Osteoblast (primary cell): ENCODE measurements around the gene NPDC1. TPM values are rescaled to one million over a fixed set of nuclear protein-coding genes. Genes with fewer than 3 reads are reported as not detected.
A peak's percentile ranks its signal among the peaks of the same experiment; 100 is the strongest.

Experiments
- DNase-seq: peaks from one replicate; pipeline ENCODE4 v3.0.0; 2011; ENCODE audit warnings: low spot score, mixed read lengths; ENCODE audit not compliant: insufficient read length; ENCODE audit errors: missing footprints
- H2AFZ ChIP-seq: 2 replicates; pipeline ENCODE4 v1.6.0; 2011; ENCODE audit warnings: mild to moderate bottlenecking, low read length
- H3K27ac ChIP-seq: 2 replicates; pipeline ENCODE4 v1.5.1; 2011; ENCODE audit warnings: mild to moderate bottlenecking, low read depth, low read length, moderate library complexity
- H3K27me3 ChIP-seq: 2 replicates; pipeline ENCODE4 v1.6.0; 2012; ENCODE audit warnings: mild to moderate bottlenecking, control low read depth, inconsistent platforms, low read length, moderate library complexity; ENCODE audit not compliant: insufficient read depth
- H3K36me3 ChIP-seq: 2 replicates; pipeline ENCODE4 v1.5.1; 2011; ENCODE audit warnings: mild to moderate bottlenecking, low read length, control low read depth, moderate library complexity; ENCODE audit not compliant: insufficient read depth
- H3K4me1 ChIP-seq: 2 replicates; pipeline ENCODE4 v1.5.1; 2011; ENCODE audit warnings: mild to moderate bottlenecking, low read length, control low read depth, moderate library complexity; ENCODE audit not compliant: insufficient read depth
- H3K4me2 ChIP-seq: 2 replicates; pipeline ENCODE4 v1.6.0; 2011; ENCODE audit warnings: mild to moderate bottlenecking, low read length; ENCODE audit not compliant: insufficient read depth
- H3K4me3 ChIP-seq: fragments of 200-600 bp; sonication (generic); 3 replicates; pipeline ENCODE4 v1.5.1; 2012; ENCODE audit warnings: mild to moderate bottlenecking, low read length, inconsistent platforms; ENCODE audit not compliant: insufficient read depth
- H3K79me2 ChIP-seq: 2 replicates; pipeline ENCODE4 v1.6.0; 2012; ENCODE audit warnings: mild to moderate bottlenecking, low read length, control low read depth, inconsistent platforms; ENCODE audit not compliant: insufficient read depth
- H3K9me3 ChIP-seq: 2 replicates; pipeline ENCODE4 v1.5.1; 2011; ENCODE audit warnings: low read depth, low read length, control low read depth
- H4K20me1 ChIP-seq: 2 replicates; pipeline ENCODE4 v1.6.0; 2012; ENCODE audit warnings: mild to moderate bottlenecking, low read length, control low read depth; ENCODE audit not compliant: insufficient read depth
- total RNA-seq: library from RNA; depleted of rRNA; stranded (reverse); fragments of >200 nt; gene quantifications from 2 replicates; pipeline ENCODE4 v1.2.3, GENCODE V29; 2012
- TF ChIP-seq, protein P1 (sequence below): IDR thresholded peaks from 2 replicates; pipeline ENCODE4 v1.5.1; 2011; ENCODE audit warnings: mild to moderate bottlenecking, low read depth, low read length, moderate library complexity; ENCODE audit errors: extremely low read depth

The NPDC1 gene
- total RNA-seq, 1 donor = 10.1 TPM

DNA sequence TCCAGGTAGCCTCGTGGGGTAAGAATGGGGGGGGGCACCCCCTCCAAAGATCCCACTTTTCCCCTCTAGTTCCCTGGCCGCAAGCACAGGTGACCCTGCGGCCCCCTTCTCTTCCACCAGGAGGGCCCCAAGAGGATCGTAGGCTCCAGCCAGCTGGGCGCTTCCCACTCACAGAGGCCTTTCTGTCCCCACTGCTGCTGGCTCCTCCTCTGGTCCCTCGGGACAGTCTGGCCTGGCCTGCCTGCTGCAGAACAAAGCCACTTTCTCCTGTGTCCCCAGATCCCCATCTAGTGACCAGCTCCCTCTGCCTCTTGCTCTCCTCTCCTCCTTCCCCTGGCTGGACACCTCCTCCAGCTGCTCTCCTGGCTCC lies 24.9 kb upstream of the NPDC1 start:
- no peak overlapping the region for H3K27ac ChIP-seq
- peak overlapping the region; percentile 62 for H2AFZ ChIP-seq
- peak overlapping the region; percentile 82 for H3K4me2 ChIP-seq
- TF ChIP-seq, protein P1, sequence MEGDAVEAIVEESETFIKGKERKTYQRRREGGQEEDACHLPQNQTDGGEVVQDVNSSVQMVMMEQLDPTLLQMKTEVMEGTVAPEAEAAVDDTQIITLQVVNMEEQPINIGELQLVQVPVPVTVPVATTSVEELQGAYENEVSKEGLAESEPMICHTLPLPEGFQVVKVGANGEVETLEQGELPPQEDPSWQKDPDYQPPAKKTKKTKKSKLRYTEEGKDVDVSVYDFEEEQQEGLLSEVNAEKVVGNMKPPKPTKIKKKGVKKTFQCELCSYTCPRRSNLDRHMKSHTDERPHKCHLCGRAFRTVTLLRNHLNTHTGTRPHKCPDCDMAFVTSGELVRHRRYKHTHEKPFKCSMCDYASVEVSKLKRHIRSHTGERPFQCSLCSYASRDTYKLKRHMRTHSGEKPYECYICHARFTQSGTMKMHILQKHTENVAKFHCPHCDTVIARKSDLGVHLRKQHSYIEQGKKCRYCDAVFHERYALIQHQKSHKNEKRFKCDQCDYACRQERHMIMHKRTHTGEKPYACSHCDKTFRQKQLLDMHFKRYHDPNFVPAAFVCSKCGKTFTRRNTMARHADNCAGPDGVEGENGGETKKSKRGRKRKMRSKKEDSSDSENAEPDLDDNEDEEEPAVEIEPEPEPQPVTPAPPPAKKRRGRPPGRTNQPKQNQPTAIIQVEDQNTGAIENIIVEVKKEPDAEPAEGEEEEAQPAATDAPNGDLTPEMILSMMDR = no peak
- no peaks in the 10 kb centered on the region for H3K36me3 ChIP-seq
- peaks cover 6% of the 10 kb centered on the region for H4K20me1 ChIP-seq
- no peak for DNase-seq
- H3K9me3 ChIP-seq = no peaks in the 10 kb centered on the region
- H3K27me3 ChIP-seq = no peaks in the 10 kb centered on the region
- no peaks in the 10 kb centered on the region for H3K79me2 ChIP-seq
- peak overlapping the region; percentile 71 for H3K4me3 ChIP-seq
- H3K4me1 ChIP-seq = peaks cover 5% of the 10 kb centered on the region

DNA sequence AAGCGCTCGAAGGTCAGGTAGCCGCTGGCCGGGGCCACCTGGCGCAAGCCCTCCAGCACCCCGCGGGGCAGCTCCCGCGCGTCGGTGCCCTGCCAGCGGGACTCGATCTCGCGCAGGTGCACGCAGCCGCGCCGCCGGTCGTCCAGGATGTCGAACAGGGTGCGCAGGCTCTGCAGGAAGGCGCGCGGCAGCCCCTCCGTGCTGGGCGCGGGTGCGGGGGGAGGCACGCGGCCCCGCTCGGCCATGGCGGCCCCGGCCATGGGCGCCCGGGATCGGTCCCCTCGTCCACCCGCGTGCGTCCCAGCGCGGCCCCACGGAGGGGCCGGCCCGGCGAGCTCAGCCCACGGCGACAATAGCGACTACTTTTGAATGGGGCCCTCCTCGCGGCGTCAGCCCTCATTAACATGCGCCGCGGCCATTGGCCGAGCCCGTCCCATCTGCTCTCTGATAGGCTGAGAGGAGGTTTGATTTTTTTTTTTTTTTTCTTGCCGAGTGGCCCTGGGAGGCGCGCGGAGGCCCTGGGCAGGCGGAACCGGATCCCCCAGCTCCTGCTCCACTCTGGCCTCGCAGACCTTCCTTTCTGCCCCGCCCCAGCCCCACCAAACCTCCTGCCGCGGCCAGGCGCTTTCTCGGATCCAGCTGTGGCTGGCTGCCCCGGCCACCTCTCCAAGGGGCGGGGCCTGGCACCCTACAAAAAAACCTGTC lies 24.4 kb upstream of the NPDC1 start, which contains the start of gene SAPCD2:
TSS of gene SAPCD2 (minus strand) at position 357 of the 705 bp plus-strand sequence. CDS start at position 260, 97 bp downstream.
- TF ChIP-seq, protein P1 = no peak
- Histone ChIP-seq H3K27me3 (no peaks in the 10 kb centered on the region), H3K9me3 (no peaks in the 10 kb centered on the region), H3K27ac (no peak within 1 kb of the TSS), H3K79me2 (no peaks in the 10 kb centered on the region), H3K4me1 (peaks cover 5% of the 10 kb centered on the region), H2AFZ (peak within 1 kb of the TSS; percentile 62), H4K20me1 (peaks cover 6% of the 10 kb centered on the region), H3K36me3 (no peaks in the 10 kb centered on the region), H3K4me2 (peak within 1 kb of the TSS; percentile 82), H3K4me3 (peak within 1 kb of the TSS; percentile 71)
- peak; percentile 100 for DNase-seq

DNA sequence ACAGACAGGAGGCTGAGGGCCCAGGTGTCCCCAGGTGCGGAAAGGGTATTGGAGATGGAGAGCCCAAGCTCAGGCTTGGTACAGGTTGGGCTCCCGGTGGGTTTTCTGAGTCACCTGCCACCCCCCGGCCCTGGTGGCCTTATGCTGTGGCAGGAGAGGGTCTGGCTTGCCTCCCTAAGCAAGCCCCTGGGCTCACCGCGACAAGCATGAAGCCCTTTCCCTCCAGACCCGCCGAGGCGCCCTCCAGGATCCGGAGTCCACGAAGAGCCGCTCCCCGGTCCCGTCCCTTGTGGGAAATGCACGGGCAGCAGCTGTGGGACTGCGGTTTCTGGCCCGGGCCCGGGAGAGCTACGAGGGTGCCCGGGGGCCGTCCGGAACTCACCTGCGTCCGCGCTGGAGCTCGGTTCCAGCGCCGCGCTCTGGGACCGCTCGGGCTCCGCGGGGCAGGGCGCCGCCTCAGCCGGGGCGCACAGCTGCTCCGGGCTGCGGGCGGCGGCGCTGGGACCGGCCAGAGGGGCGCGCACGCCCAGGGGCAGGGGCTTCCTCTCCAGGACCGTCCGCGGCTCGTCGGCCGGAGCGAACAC lies 23.6 kb upstream of the NPDC1 start:
- no peaks in the 10 kb centered on the region for H3K79me2 ChIP-seq
- H3K27me3 ChIP-seq = no peaks in the 10 kb centered on the region
- TF ChIP-seq, protein P1 = no peak
- H2AFZ ChIP-seq = no peak overlapping the region
- no peaks in the 10 kb centered on the region for H3K9me3 ChIP-seq
- H3K4me2 ChIP-seq = peak overlapping the region; percentile 82
- no peak overlapping the region for H3K27ac ChIP-seq
- no peaks in the 10 kb centered on the region for H3K36me3 ChIP-seq
- peaks cover 5% of the 10 kb centered on the region for H3K4me1 ChIP-seq
- peak overlapping the region; percentile 35 for H3K4me3 ChIP-seq
- peaks cover 6% of the 10 kb centered on the region for H4K20me1 ChIP-seq
- peak; percentile 87 for DNase-seq
